HepG2 (cell line): ENCODE results near the gene PLA2G4B. TPM values are rescaled to one million over a fixed set of nuclear protein-coding genes. Genes with fewer than 3 reads are reported as not detected.

Experiments
- ATAC-seq: fragments of 200-7000 bp; cut with Tn5 transposase; 3 replicates; pipeline ENCODE4 v1.9.1; 2020; ENCODE audit warnings: mild to moderate bottlenecking, moderate library complexity
- BruUV-seq: library from RNA; stranded (reverse); fragments of 400-500 nt; replicated peaks from 2 replicates; lab custom pipeline; 2021; lab: Mats Ljungman, UMichigan
- CTCF ChIA-PET: fragments of 300-600 bp; formaldehyde crosslinking; extraction: SDS; loops from one replicate; lab custom pipeline; 2021; ENCODE audit warnings: low total read pairs, inconsistent platforms, low intra/inter-chr PET ratio; lab: Yijun Ruan, JAX
- POLR2A ChIA-PET: fragments of 350-600 bp; sonication (Branson Sonifier 250); formaldehyde crosslinking; loops from one replicate; lab custom pipeline; 2020; ENCODE audit warnings: antibody characterized with exemption, inconsistent platforms; lab: Yijun Ruan, JAX
- DNase-seq: peaks from one replicate; pipeline ENCODE4 v3.0.0-alpha.2; 2015; ENCODE audit warnings: low spot score
- FAIRE-seq: peaks from 3 replicates; lab custom pipeline; 2011; peaks lifted over from hg19 to GRCh38; lab: Jason Lieb, UNC
- H2AFZ ChIP-seq: one replicate; pipeline ENCODE4 v1.6.1; 2011; ENCODE audit warnings: low read length, inconsistent platforms
- H3K27ac ChIP-seq: fragments of 300-600 bp; 3 replicates; pipeline ENCODE4 v1.8.0; 2011; ENCODE audit warnings: mixed run types, mild to moderate bottlenecking, mixed read lengths, low read length, inconsistent platforms; ENCODE audit not compliant: insufficient read depth; ENCODE audit errors: extremely low read length
- H3K27me3 ChIP-seq, 2 experiments: fragments of 200-600 bp in 1 of 2; 2 replicates in 1 of 2; 3 replicates in 1 of 2; pipeline versions ENCODE4 v1.6.0 to v1.8.0; 2011; ENCODE audit warnings: low read length in 2 of 2, mild to moderate bottlenecking in 2 of 2, moderate library complexity in 2 of 2, inconsistent platforms in 1 of 2; ENCODE audit not compliant: insufficient read depth in 2 of 2, control insufficient read depth in 1 of 2
- H3K36me3 ChIP-seq, 2 experiments: fragments of 200-600 bp in 1 of 2; replicated peaks in 1 of 2; 2 replicates in 1 of 2; 3 replicates in 1 of 2; pipeline versions ENCODE4 v1.5.1 to v1.8.0; 2011; ENCODE audit warnings: low read length in 2 of 2, inconsistent platforms in 1 of 2; ENCODE audit not compliant: insufficient read depth in 2 of 2, control insufficient read depth in 1 of 2
- H3K4me1 ChIP-seq: 2 replicates; pipeline ENCODE4 v1.5.1; 2012; ENCODE audit warnings: low read length, inconsistent platforms; ENCODE audit not compliant: insufficient read depth
- H3K4me2 ChIP-seq: 2 replicates; pipeline ENCODE4 v1.6.0; 2011; ENCODE audit warnings: low read depth, low read length, inconsistent platforms
- H3K4me3 ChIP-seq, 3 experiments: fragments of 200-600 bp in 1 of 3; sonication (generic), shearing (Covaris generic) in 1 of 3; replicated peaks in 1 of 3; 2 replicates each; pipeline ENCODE4 v1.5.1; 2011 to 2016; ENCODE audit warnings: low read length in 3 of 3, inconsistent platforms in 2 of 3, low read depth in 2 of 3, mild to moderate bottlenecking in 2 of 3, control low read depth in 1 of 3, mixed read lengths in 1 of 3; ENCODE audit not compliant: insufficient read depth in 1 of 3
- H3K79me2 ChIP-seq: one replicate; pipeline ENCODE4 v1.6.1; 2011; ENCODE audit warnings: low read length, inconsistent platforms; ENCODE audit not compliant: insufficient read depth
- H3K9ac ChIP-seq: 2 replicates; pipeline ENCODE4 v1.6.0; 2011; ENCODE audit warnings: mild to moderate bottlenecking, low read depth, low read length, inconsistent platforms; ENCODE audit not compliant: insufficient read depth
- H3K9me3 ChIP-seq: 2 replicates; pipeline ENCODE4 v1.5.1; 2012; ENCODE audit warnings: mild to moderate bottlenecking, low read length
- H4K20me1 ChIP-seq: 2 replicates; pipeline ENCODE4 v1.6.0; 2011; ENCODE audit warnings: inconsistent platforms, mild to moderate bottlenecking, low read length, moderate library complexity; ENCODE audit not compliant: insufficient read depth
- FOSL2 ChIP-seq: sonication (generic); formaldehyde crosslinking; IDR thresholded peaks from 2 replicates; pipeline ENCODE4 v1.4.0; 2020; ENCODE audit warnings: missing genetic modification reagents
- KDM5A ChIP-seq: fragments of 200-600 bp; sonication (generic); IDR thresholded peaks from 2 replicates; pipeline ENCODE4 v1.7.0; 2018; ENCODE audit warnings: antibody characterized with exemption, mild to moderate bottlenecking, low read length, borderline replicate concordance
- PAXIP1 ChIP-seq: sonication (generic); formaldehyde crosslinking; conservative IDR thresholded peaks from 2 replicates; pipeline ENCODE4 v1.4.0; 2020; ENCODE audit warnings: mild to moderate bottlenecking, missing genetic modification reagents, moderate library complexity
- WGBS: methylation state at CpG from one replicate; pipeline ENCODE4 v1.1.6; 2017; ENCODE audit warnings: low lambda C conversion rate; 5-methylcytosine and 5-hydroxymethylcytosine counted together
- in situ Hi-C: cut with HindIII; loops from 2 replicates; pipeline ENCODE4 v1.10.0; 2017; ENCODE audit warnings: low pct_unique_long_range_greater_than_20kb; ENCODE audit not compliant: extremely low pct_ligation_motif_present
- intact Hi-C: fragments of 100-400 bp; cut with micrococcal nuclease; formaldehyde crosslinking; loops from one replicate; pipeline ENCODE4 v1.10.0; 2022; ENCODE audit not compliant: unreplicated experiment
- polyA plus RNA-seq, 8 experiments: library from polyadenylated mRNA; depleted of rRNA in 3 of 8; stranded (reverse) in 7 of 8; unstranded in 1 of 8; fragments of >200 nt; fragmentation: Illumina TruSeq in 4 of 8; extraction: Trizol in 4 of 8; gene quantifications; 2 replicates each; pipeline versions ENCODE4 v1.2.1 to v1.2.3, GENCODE V29; 2011 to 2016; ENCODE audit warnings: low read depth in 4 of 8, missing spikeins in 1 of 8, mixed read lengths in 1 of 8; ENCODE audit not compliant: insufficient read depth in 1 of 8
- total RNA-seq, 5 experiments: library from RNA; depleted of rRNA; stranded (reverse); fragments of >200 nt; fragmentation: Illumina TruSeq; extraction: Trizol; gene quantifications; 2 replicates each; pipeline ENCODE4 v1.2.3, GENCODE V29; 2016; ENCODE audit warnings: low read depth in 1 of 5

Gene PLA2G4B
- total and polyA plus RNA-seq, 2 of the 13 experiments (the other 11 are each of a cell fraction or from before 2014, with no cell fraction given), result 5.1 to 8.0 TPM

- Histone ChIP-seq H3K79me2 (no peaks in the 10 kb centered on the region), H3K9me3 (no peaks in the 10 kb centered on the region), H3K27ac (no peak overlapping the region), H3K4me1 (peaks cover 18% of the 10 kb centered on the region), H3K27me3 (no peaks in the 10 kb centered on the region; a peak in 1 of 5 replicates), H2AFZ (no peak overlapping the region), H3K4me2 (peak overlapping the region; percentile 90), H3K36me3 (0 out of 5 replicates have a peak, but pooled peaks cover 0 to 5% of the 10 kb centered on the region in 2 experiments), H4K20me1 (no peaks in the 10 kb centered on the region), H3K4me3 (peak overlapping the region; percentile 69 to 99 (median 71)), H3K9ac (peak overlapping the region; percentile 90)
- WGBS, result 11% methylated on average over 6 of the region's 6 CpGs
- ChIA-PET POLR2A (interaction anchor here (0.6 to 1.0 kb wide), 2 partner anchors 55 to 253 kb away, joined by 4 read pairs; partner anchors contain the start of gene MAPKBP1), CTCF (no interaction called here)
- no TSS peak for BruUV-seq
- ATAC-seq (no peak; the same call in 2 of the 3 replicates), DNase-seq (no peak), FAIRE-seq (peak; percentile 34)
- intact Hi-C loops, result no loop called here
- in situ Hi-C loops, result no loop called here
- TF ChIP-seq FOSL2 (CRISPR knock-in tag) (no peak), KDM5A (0 out of 2 replicates have a peak, but pooled peaks have one; percentile 2), PAXIP1 (CRISPR knock-in tag) (0 out of 2 replicates have a peak, but pooled peaks have one; percentile 4)
These were observed 9.9 kb upstream of the PLA2G4B start for GRCh38 chr15:41828807-41829141.
